Tibial artery (tissue), 4 donors: ENCODE measurements around the gene SPTA1.

ENCODE experiments used
- DNase-seq, 2 donors: peaks; one replicate each; pipeline ENCODE4 v3.0.0-alpha.2; 2019
- H3K27ac ChIP-seq, 2 donors: fragments of 200-600 bp; sonication (generic) in 1 of 2; 1 replicate in 1 of 2; 2 replicates in 1 of 2; pipeline ENCODE4 v1.5.1; 2018 to 2019; ENCODE audit warnings: mild to moderate bottlenecking in 1 of 2
- H3K27me3 ChIP-seq, 2 donors: fragments of 200-600 bp; sonication (generic) in 1 of 2; one replicate each; pipeline versions ENCODE4 v1.5.1 to v1.6.0; 2016 to 2019
- H3K36me3 ChIP-seq, 3 donors: fragments of 200-600 bp; sonication (generic) in 2 of 3; one replicate each; pipeline ENCODE4 v1.5.1; 2016 to 2019; ENCODE audit warnings: mild to moderate bottlenecking in 2 of 3
- H3K4me1 ChIP-seq, 4 donors: fragments of 200-600 bp; sonication (generic) in 2 of 4; 1 replicate in 3 of 4; 2 replicates in 1 of 4; pipeline ENCODE4 v1.5.1; 2016 to 2019
- H3K4me3 ChIP-seq, 2 donors: fragments of 200-600 bp; sonication (generic) in 1 of 2; 1 replicate in 1 of 2; 2 replicates in 1 of 2; pipeline ENCODE4 v1.5.1; 2018 to 2019; ENCODE audit warnings: mild to moderate bottlenecking in 2 of 2
- H3K9me3 ChIP-seq, 3 donors: fragments of 200-600 bp; sonication (generic) in 1 of 3; one replicate each; pipeline ENCODE4 v1.5.1; 2016 to 2019
- intact Hi-C: fragments of 100-400 bp; cut with DNase I; formaldehyde crosslinking; loops from one replicate; pipeline ENCODE4 v1.15.0; 2023; ENCODE audit warnings: low total_unique reads
- TF ChIP-seq, protein P1 (sequence below), 2 experiments: fragments of 200-600 bp in 1 of 2; fragments of 450-650 bp in 1 of 2; IDR thresholded peaks; one replicate each; pipeline ENCODE4 v1.5.1; 2017 to 2019; ENCODE audit warnings: antibody characterized with exemption in 2 of 2, mild to moderate bottlenecking in 1 of 2, moderate library complexity in 1 of 2

SPTA1 gene

DNA sequence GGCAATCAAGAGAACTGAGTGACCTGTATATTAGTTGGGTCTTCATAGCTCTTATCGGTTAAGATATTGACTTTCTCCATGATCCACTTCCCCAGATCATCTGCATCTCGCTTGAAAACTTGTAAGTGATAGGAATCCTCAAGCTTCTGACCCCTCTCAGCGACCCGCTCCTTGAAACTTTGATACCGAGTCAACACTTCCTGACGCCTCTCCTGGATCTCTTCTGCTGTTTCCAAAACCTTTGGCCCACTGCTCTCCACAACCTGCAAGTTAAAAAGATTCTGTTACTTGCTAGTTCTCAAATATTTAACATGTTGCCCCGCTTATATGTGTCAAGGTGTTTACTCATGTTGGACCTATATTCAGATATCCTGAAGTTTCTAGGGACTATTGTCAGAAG lies 1.4 kb downstream of the SPTA1 start:
- H3K27ac ChIP-seq, result no peak overlapping the region
- no peaks in the 10 kb centered on the region for H3K36me3 ChIP-seq
- no peak for DNase-seq
- no peaks in the 10 kb centered on the region for H3K27me3 ChIP-seq
- no peak overlapping the region for H3K4me3 ChIP-seq
- H3K9me3 ChIP-seq, result no peaks in the 10 kb centered on the region
- TF ChIP-seq, protein P1, sequence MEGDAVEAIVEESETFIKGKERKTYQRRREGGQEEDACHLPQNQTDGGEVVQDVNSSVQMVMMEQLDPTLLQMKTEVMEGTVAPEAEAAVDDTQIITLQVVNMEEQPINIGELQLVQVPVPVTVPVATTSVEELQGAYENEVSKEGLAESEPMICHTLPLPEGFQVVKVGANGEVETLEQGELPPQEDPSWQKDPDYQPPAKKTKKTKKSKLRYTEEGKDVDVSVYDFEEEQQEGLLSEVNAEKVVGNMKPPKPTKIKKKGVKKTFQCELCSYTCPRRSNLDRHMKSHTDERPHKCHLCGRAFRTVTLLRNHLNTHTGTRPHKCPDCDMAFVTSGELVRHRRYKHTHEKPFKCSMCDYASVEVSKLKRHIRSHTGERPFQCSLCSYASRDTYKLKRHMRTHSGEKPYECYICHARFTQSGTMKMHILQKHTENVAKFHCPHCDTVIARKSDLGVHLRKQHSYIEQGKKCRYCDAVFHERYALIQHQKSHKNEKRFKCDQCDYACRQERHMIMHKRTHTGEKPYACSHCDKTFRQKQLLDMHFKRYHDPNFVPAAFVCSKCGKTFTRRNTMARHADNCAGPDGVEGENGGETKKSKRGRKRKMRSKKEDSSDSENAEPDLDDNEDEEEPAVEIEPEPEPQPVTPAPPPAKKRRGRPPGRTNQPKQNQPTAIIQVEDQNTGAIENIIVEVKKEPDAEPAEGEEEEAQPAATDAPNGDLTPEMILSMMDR (IDR thresholded peaks at IDR 0.05), result no peak
- intact Hi-C loops, result no loop called here
- H3K4me1 ChIP-seq, result no peaks in the 10 kb centered on the region

DNA sequence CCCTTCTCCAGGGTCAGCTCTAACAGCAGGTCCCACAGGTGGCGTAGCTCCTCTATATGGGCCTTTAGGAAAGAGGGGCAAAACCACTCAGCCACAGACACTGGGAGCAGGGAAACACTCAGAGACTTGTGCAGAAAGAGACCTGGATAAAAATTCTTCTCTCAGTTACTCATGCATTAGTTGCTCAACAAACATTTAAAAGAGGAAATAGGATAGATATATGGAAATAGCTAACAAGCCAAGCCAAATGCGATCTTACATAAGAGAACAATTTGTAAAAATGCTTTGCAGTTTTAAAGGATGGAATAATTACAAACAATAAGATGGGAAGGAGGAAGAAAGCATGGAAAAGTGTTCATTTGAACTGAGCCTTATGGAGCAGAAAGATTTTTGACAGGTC lies 4.9 kb downstream of the SPTA1 start:
- Histone ChIP-seq H3K4me3 (no peak overlapping the region), H3K36me3 (no peaks in the 10 kb centered on the region), H3K27me3 (no peaks in the 10 kb centered on the region), H3K27ac (no peak overlapping the region), H3K9me3 (no peaks in the 10 kb centered on the region), H3K4me1 (no peaks in the 10 kb centered on the region)
- DNase-seq, result no peak
- intact Hi-C loops, result no loop called here
- TF ChIP-seq, protein P1 (IDR thresholded peaks at IDR 0.05), result no peak

DNA sequence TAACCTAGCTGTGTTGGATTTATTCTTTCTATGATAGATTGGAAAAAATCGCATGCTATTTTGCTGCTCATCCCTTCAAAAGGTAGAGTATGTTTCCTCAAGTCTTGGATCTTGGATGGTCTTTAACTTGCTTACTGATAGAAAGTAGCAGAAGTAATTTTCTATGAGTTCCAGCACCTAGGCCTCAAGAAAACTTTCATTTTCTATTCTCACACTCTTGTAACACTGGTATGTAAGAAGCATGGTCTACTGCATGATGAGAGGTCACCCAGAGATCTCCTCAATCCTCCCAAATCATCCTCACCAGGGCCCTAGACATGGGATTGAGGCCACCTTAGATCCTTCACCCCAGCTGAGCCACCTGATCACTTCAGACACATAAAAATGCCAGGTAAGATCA lies 7.2 kb downstream of the SPTA1 start:
- Histone ChIP-seq H3K27me3 (no peaks in the 10 kb centered on the region), H3K36me3 (no peaks in the 10 kb centered on the region), H3K4me1 (no peaks in the 10 kb centered on the region), H3K9me3 (no peaks in the 10 kb centered on the region), H3K4me3 (no peak overlapping the region), H3K27ac (no peak overlapping the region)
- no peak for DNase-seq
- TF ChIP-seq, protein P1 (IDR thresholded peaks at IDR 0.05), result no peak
- intact Hi-C loops, result no loop called here

DNA sequence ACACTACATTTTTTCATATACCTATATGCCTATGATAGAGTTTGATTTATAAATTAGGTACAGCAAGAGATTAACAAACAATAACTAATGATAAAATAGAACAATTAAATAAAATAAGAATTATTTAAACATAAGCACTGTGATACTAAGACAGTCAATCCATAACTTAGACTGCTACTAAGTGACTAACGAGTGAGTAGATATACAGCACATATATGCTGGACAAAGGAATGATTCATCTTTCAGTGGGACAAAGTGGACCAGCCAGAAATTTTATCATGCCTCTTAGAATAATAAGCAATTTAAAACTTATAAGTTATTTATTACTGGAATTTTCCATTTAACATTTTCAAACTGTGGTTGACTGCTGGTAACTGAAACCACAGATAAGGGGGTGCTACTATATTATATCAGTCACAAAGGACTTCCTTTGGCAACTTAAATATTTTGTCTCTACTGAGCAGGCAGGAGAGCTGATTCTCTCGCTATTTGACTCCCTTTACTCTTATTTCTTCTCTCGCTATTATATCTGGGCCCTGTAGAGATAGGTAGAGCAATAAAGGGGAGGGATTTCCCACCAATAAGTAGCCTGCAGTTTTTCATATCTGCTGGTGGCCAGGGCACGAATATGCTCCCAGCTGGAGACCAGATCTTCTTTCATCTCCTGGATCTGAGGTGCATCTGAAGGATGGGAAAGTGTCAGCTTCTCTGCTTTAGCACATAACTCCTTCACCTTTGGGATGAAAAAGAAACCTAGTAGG lies 10.8 kb downstream of the SPTA1 start:
- no peak for DNase-seq
- TF ChIP-seq, protein P1 (IDR thresholded peaks at IDR 0.05), result no peak
- no peaks in the 10 kb centered on the region for H3K36me3 ChIP-seq
- H3K4me1 ChIP-seq, result no peaks in the 10 kb centered on the region
- H3K4me3 ChIP-seq, result no peak overlapping the region
- intact Hi-C loops, result no loop called here
- no peaks in the 10 kb centered on the region for H3K27me3 ChIP-seq
- no peaks in the 10 kb centered on the region for H3K9me3 ChIP-seq
- no peak overlapping the region for H3K27ac ChIP-seq

DNA sequence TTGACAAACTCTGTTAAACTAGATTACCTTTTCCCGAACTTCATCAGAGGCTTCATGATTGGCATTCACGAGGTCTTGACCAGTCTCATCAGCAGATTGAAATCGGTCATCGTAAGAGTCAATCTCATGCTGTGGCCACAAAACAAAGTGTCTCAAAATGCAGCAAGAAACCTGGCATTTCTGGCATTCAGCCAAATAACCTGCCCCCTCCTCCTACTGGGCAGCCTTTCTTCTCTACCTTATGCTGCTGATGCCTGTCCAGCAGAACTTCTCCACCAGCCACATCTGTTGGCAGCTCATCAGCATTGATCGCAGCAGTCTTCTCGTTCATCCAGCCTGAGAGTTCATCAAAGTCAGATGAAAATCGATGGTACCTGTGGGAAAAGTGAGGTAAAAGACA lies 12.2 kb downstream of the SPTA1 start:
- DNase-seq, result no peak
- Histone ChIP-seq H3K27ac (no peak overlapping the region), H3K9me3 (no peaks in the 10 kb centered on the region), H3K4me3 (no peak overlapping the region), H3K27me3 (no peaks in the 10 kb centered on the region), H3K4me1 (no peaks in the 10 kb centered on the region), H3K36me3 (no peaks in the 10 kb centered on the region)
- intact Hi-C loops, result no loop called here
- TF ChIP-seq, protein P1 (IDR thresholded peaks at IDR 0.05), result no peak

DNA sequence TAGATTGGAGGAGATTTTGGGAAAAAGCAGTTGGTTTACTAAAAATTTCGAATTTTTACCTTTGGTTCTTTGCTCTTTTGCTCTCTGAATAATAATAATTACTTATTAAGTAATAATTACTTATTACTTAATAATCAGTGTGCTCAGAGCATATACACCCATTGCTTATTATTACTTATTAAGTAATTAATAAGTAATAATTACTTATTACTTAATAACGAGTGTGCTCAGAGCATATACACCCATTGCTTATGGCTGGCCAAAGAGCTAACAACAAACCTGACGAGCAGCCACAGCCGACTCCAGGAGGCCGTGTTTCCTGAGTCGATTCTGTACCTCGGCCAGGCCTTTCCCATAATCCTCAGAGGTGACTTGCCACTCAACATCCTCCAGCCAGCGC lies 20.5 kb downstream of the SPTA1 start:
- intact Hi-C loops, result no loop called here
- Histone ChIP-seq H3K36me3 (no peaks in the 10 kb centered on the region), H3K9me3 (no peaks in the 10 kb centered on the region), H3K4me1 (no peaks in the 10 kb centered on the region), H3K27me3 (no peaks in the 10 kb centered on the region), H3K4me3 (no peak overlapping the region), H3K27ac (no peak overlapping the region)
- DNase-seq, result no peak
- TF ChIP-seq, protein P1 (IDR thresholded peaks at IDR 0.05), result no peak
